Measurements from ENCODE around the gene FOXRED2.

GRCh38 chr22:36481393-36482168 lies 25.3 kb downstream of the FOXRED2 start, which contains the start of gene TXN2:
- TF ChIP-seq, protein P1, sequence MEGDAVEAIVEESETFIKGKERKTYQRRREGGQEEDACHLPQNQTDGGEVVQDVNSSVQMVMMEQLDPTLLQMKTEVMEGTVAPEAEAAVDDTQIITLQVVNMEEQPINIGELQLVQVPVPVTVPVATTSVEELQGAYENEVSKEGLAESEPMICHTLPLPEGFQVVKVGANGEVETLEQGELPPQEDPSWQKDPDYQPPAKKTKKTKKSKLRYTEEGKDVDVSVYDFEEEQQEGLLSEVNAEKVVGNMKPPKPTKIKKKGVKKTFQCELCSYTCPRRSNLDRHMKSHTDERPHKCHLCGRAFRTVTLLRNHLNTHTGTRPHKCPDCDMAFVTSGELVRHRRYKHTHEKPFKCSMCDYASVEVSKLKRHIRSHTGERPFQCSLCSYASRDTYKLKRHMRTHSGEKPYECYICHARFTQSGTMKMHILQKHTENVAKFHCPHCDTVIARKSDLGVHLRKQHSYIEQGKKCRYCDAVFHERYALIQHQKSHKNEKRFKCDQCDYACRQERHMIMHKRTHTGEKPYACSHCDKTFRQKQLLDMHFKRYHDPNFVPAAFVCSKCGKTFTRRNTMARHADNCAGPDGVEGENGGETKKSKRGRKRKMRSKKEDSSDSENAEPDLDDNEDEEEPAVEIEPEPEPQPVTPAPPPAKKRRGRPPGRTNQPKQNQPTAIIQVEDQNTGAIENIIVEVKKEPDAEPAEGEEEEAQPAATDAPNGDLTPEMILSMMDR (conservative IDR thresholded peaks at IDR 0.05; ENCODE audit: low read depth, low read length) = no peak
- no peak for TF ChIP-seq EZH2 (IDR thresholded peaks at IDR 0.05; ENCODE audit: borderline replicate concordance, low read depth, low read length, poor library complexity, severe bottlenecking)
